ENCODE results near the gene ALKAL2. TPM values are rescaled to one million over a fixed set of nuclear protein-coding genes. Genes with fewer than 3 reads are reported as not detected.

Gene ALKAL2
- total RNA-seq, 3 donors from 2014 or later, result 2.2 to 3.5 (median 3.0) TPM

GRCh38 chr2:284896-285492 lies 2.9 kb downstream of the ALKAL2 start:
- H3K4me1 ChIP-seq (ENCODE audit: low read depth), result peaks cover 19% of the 10 kb centered on the region
- no peak overlapping the region for H3K4me3 ChIP-seq
- no peaks in the 10 kb centered on the region for H3K9me3 ChIP-seq
- peak in 1 of 3 donors; percentile 6 for DNase-seq
- peak; percentile 29 for ATAC-seq
- intact Hi-C loops (cut with DNase I, micrococcal nuclease), result no loop called here
- H3K36me3 ChIP-seq (ENCODE audit: low read depth), result peaks cover 4% of the 10 kb centered on the region
- TF ChIP-seq, protein P1, sequence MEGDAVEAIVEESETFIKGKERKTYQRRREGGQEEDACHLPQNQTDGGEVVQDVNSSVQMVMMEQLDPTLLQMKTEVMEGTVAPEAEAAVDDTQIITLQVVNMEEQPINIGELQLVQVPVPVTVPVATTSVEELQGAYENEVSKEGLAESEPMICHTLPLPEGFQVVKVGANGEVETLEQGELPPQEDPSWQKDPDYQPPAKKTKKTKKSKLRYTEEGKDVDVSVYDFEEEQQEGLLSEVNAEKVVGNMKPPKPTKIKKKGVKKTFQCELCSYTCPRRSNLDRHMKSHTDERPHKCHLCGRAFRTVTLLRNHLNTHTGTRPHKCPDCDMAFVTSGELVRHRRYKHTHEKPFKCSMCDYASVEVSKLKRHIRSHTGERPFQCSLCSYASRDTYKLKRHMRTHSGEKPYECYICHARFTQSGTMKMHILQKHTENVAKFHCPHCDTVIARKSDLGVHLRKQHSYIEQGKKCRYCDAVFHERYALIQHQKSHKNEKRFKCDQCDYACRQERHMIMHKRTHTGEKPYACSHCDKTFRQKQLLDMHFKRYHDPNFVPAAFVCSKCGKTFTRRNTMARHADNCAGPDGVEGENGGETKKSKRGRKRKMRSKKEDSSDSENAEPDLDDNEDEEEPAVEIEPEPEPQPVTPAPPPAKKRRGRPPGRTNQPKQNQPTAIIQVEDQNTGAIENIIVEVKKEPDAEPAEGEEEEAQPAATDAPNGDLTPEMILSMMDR (IDR thresholded peaks at IDR 0.05), result no peak

GRCh38 chr2:283996-284794 lies 3.7 kb downstream of the ALKAL2 start:
- intact Hi-C loops (cut with DNase I, micrococcal nuclease), result no loop called here

GRCh38 chr2:282371-283263 lies 5.3 kb downstream of the ALKAL2 start:
- H3K4me3 ChIP-seq, result no peak overlapping the region

More at GRCh38 chr2:283996-284794, 3.7 kb downstream of the ALKAL2 start:
- no peak overlapping the region for H3K4me3 ChIP-seq
- H3K9me3 ChIP-seq, result no peaks in the 10 kb centered on the region
- TF ChIP-seq, protein P1 (IDR thresholded peaks at IDR 0.05), result no peak
- DNase-seq, result no peak
- H3K4me1 ChIP-seq (ENCODE audit: low read depth), result peaks cover 11% of the 10 kb centered on the region
- no peak for ATAC-seq
- H3K36me3 ChIP-seq (ENCODE audit: low read depth), result peaks cover 4% of the 10 kb centered on the region

DNA sequence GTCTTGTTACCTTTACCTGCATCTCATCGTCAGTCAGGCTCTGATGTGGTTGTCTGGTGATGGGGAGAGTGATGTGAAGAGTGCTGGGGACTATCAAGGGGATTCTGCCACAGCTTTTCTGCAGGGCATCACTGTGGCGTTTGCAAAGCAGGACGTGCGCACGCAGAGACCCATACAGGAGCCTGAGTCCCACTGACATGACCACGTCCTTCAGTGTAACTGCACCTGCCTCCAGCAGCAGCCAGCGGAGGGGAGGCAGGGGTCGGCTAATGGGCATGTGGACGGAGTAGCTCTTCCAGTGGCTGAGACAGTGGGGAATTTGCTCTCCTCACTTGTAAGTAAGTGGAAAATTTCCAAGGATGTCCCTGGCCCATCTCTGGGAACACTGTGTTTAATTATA lies 6.5 kb downstream of the ALKAL2 start:
- no peaks in the 10 kb centered on the region for H3K4me1 ChIP-seq (ENCODE audit: low read depth)
- intact Hi-C loops (cut with DNase I, micrococcal nuclease), result no loop called here
- no peak for ATAC-seq

More at GRCh38 chr2:282371-283263, 5.3 kb downstream of the ALKAL2 start:
- DNase-seq (no peak), ATAC-seq (no peak)
- intact Hi-C loops (cut with DNase I, micrococcal nuclease), result no loop called here
- H3K36me3 ChIP-seq (ENCODE audit: low read depth), result peaks cover 4% of the 10 kb centered on the region
- TF ChIP-seq, protein P1 (IDR thresholded peaks at IDR 0.05), result no peak
- no peaks in the 10 kb centered on the region for H3K9me3 ChIP-seq
- H3K4me1 ChIP-seq (ENCODE audit: low read depth), result peaks cover 6% of the 10 kb centered on the region

DNA sequence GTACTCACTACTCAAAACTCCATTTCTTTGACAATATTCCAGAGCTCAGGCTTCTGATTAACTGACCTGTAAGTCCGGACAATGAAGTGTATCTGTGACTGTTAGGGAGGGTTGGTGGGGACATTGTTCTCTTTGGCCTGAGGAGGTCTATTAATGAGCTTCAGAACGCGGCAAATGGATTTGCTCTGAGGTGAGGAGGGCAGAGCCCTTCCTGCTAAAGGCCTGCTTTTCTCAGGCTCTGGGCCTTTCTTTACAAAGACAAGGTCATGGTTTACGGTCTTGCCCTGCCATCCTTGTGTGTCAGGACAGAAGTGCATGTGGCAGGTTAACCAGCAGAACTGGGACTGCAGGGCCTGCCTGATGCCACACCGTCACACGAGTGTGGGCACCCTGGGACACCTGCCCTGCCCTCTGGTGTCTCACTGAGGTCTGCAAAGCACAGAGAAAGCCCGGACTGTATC lies 7.2 kb downstream of the ALKAL2 start:
- TF ChIP-seq, protein P1 (IDR thresholded peaks at IDR 0.05), result no peak
- no peak for ATAC-seq

More for the DNA sequence above, 6.5 kb downstream of the ALKAL2 start:
- TF ChIP-seq, protein P1 (IDR thresholded peaks at IDR 0.05), result no peak
- Histone ChIP-seq H3K9me3 (no peaks in the 10 kb centered on the region), H3K4me3 (no peak overlapping the region), H3K36me3 (ENCODE audit: low read depth) (peaks cover 4% of the 10 kb centered on the region)
- DNase-seq, result no peak

More for the DNA sequence above, 7.2 kb downstream of the ALKAL2 start:
- intact Hi-C loops (cut with DNase I, micrococcal nuclease), result no loop called here
- Histone ChIP-seq H3K36me3 (ENCODE audit: low read depth) (peaks cover 4% of the 10 kb centered on the region), H3K4me3 (no peak overlapping the region), H3K9me3 (no peaks in the 10 kb centered on the region), H3K4me1 (ENCODE audit: low read depth) (no peaks in the 10 kb centered on the region)
- DNase-seq, result no peak
